Myocyte (in vitro differentiated cells): ENCODE results near the gene PRKCQ. TPM values are rescaled to one million over a fixed set of nuclear protein-coding genes. Genes with fewer than 3 reads are reported as not detected.

Experiments used
- DNase-seq: peaks from one replicate; pipeline ENCODE4 v3.0.0-alpha.2; 2012; ENCODE audit warnings: low read depth
- total RNA-seq: library from RNA; depleted of rRNA; stranded (reverse); fragments of >200 nt; gene quantifications from 2 replicates; pipeline ENCODE4 v1.2.3, GENCODE V29; 2014

Gene PRKCQ
- total RNA-seq, 1 donor from 2014 or later: 2.6 TPM

- peak; percentile 1 for DNase-seq
Measured at GRCh38 chr10:6525599-6526165, 54.4 kb downstream of the PRKCQ start.

- DNase-seq: no peak
Measured at GRCh38 chr10:6522230-6522629, 57.8 kb downstream of the PRKCQ start.

GRCh38 chr10:6520138-6520537, 59.9 kb downstream of the PRKCQ start:
- DNase-seq: no peak

- DNase-seq: no peak
Measured at GRCh38 chr10:6518791-6519429, 61.2 kb downstream of the PRKCQ start.

GRCh38 chr10:6516929-6517284, 63.2 kb downstream of the PRKCQ start:
- DNase-seq: no peak

GRCh38 chr10:6516281-6516928, 63.7 kb downstream of the PRKCQ start:
- peak; percentile 7 for DNase-seq

- peak; percentile 65 for DNase-seq
Measured at GRCh38 chr10:6514844-6515780, 65.0 kb downstream of the PRKCQ start.

GRCh38 chr10:6514180-6514579, 65.9 kb downstream of the PRKCQ start:
- peak; percentile 28 for DNase-seq

GRCh38 chr10:6513476-6513875, 66.6 kb downstream of the PRKCQ start:
- no peak for DNase-seq

GRCh38 chr10:6512182-6512581, 67.9 kb downstream of the PRKCQ start:
- DNase-seq: no peak

GRCh38 chr10:6511347-6511746, 68.7 kb downstream of the PRKCQ start:
- DNase-seq: no peak

GRCh38 chr10:6507311-6507710, 72.8 kb downstream of the PRKCQ start:
- no peak for DNase-seq

- DNase-seq: no peak
Measured at GRCh38 chr10:6505300-6505699, 74.8 kb downstream of the PRKCQ start.

GRCh38 chr10:6504296-6504695, 75.8 kb downstream of the PRKCQ start:
- no peak for DNase-seq

- DNase-seq: no peak
Measured at GRCh38 chr10:6503171-6503570, 76.9 kb downstream of the PRKCQ start.

- DNase-seq: no peak
Measured at GRCh38 chr10:6501931-6502330, 78.1 kb downstream of the PRKCQ start.

GRCh38 chr10:6499974-6500373, 80.1 kb downstream of the PRKCQ start:
- peak; percentile 10 for DNase-seq

GRCh38 chr10:6498771-6499170, 81.3 kb downstream of the PRKCQ start:
- DNase-seq: no peak

GRCh38 chr10:6497620-6498019, 82.5 kb downstream of the PRKCQ start:
- peak; percentile 33 for DNase-seq

GRCh38 chr10:6494936-6495592, 85.0 kb downstream of the PRKCQ start:
- DNase-seq: no peak

- no peak for DNase-seq
Measured at GRCh38 chr10:6494442-6494819, 85.6 kb downstream of the PRKCQ start.
